SK-N-SH (cell line): ENCODE measurements around the gene RGS11. TPM values are rescaled to one million over a fixed set of nuclear protein-coding genes. Genes with fewer than 3 reads are reported as not detected.
"Not testable (repeated sequence)": the region's sequence is repeated elsewhere in the genome, so short reads cannot be mapped to it uniquely, and the experiment has no call there.

Experiments
- CTCF ChIA-PET: fragments of 300-600, 350-600 bp; formaldehyde crosslinking; extraction: SDS; loops from one replicate; lab custom pipeline; 2021; lab: Yijun Ruan, JAX
- POLR2A ChIA-PET: fragments of 350-600 bp; sonication (Branson Sonifier 250); formaldehyde crosslinking; extraction: SDS; loops from one replicate; lab custom pipeline; 2020; ENCODE audit warnings: antibody characterized with exemption, inconsistent platforms; lab: Yijun Ruan, JAX
- DNase-seq: peaks from one replicate; pipeline ENCODE4 v3.0.0; 2012
- H2AFZ ChIP-seq: fragments of 200-600 bp; sonication (generic); 2 replicates; pipeline ENCODE4 v1.8.1; 2016; ENCODE audit warnings: antibody characterized with exemption, mild to moderate bottlenecking, low read depth
- H3F3A ChIP-seq: fragments of 200-600 bp; sonication (generic); replicated peaks from 2 replicates; pipeline ENCODE3; 2016; ENCODE audit warnings: antibody characterized with exemption, mild to moderate bottlenecking; ENCODE audit not compliant: insufficient read depth
- H3K27ac ChIP-seq, 2 experiments: fragments of 200-500 bp in 1 of 2; fragments of 200-600 bp in 1 of 2; sonication (Bioruptor generic) in 1 of 2; sonication (generic), shearing (Covaris generic) in 1 of 2; 2 replicates each; pipeline versions ENCODE4 v1.5.1 to v1.6.1; 2014 to 2016; ENCODE audit warnings: low read depth in 2 of 2, inconsistent platforms in 1 of 2, low read length in 1 of 2, mild to moderate bottlenecking in 1 of 2, mixed read lengths in 1 of 2
- H3K27me3 ChIP-seq: fragments of 200-600 bp; sonication (generic), shearing (Covaris generic); 2 replicates; pipeline ENCODE4 v1.6.1; 2016; ENCODE audit warnings: mixed run types; ENCODE audit not compliant: insufficient read depth
- H3K36me3 ChIP-seq, 2 experiments: fragments of 200-500 bp in 1 of 2; fragments of 200-600 bp in 1 of 2; sonication (Bioruptor generic) in 1 of 2; sonication (generic) in 1 of 2; replicated peaks in 1 of 2; 2 replicates each; pipeline versions ENCODE3 to v1.5.1; 2014 to 2016; ENCODE audit warnings: low read length in 1 of 2, mild to moderate bottlenecking in 1 of 2; ENCODE audit not compliant: insufficient read depth in 2 of 2, control insufficient read depth in 1 of 2
- H3K4me1 ChIP-seq, 2 experiments: fragments of 200-500 bp in 1 of 2; fragments of 200-600 bp in 1 of 2; sonication (Bioruptor generic) in 1 of 2; sonication (generic), shearing (Covaris generic) in 1 of 2; 2 replicates each; pipeline versions ENCODE4 v1.5.1 to v1.6.1; 2014 to 2016; ENCODE audit warnings: low read depth in 1 of 2, low read length in 1 of 2, mixed run types in 1 of 2; ENCODE audit not compliant: insufficient read depth in 2 of 2, control insufficient read depth in 1 of 2
- H3K4me2 ChIP-seq: fragments of 200-600 bp; sonication (generic), shearing (Covaris generic); 2 replicates; pipeline ENCODE4 v1.6.1; 2017; ENCODE audit warnings: mixed run types
- H3K4me3 ChIP-seq, 2 experiments: fragments of 200-500 bp in 1 of 2; fragments of 200-600 bp in 1 of 2; sonication (Bioruptor generic) in 1 of 2; sonication (generic), shearing (Covaris generic) in 1 of 2; 2 replicates each; pipeline versions ENCODE4 v1.5.1 to v1.8.1; 2014 to 2016; ENCODE audit warnings: low read depth in 2 of 2, inconsistent platforms in 1 of 2, low read length in 1 of 2, mild to moderate bottlenecking in 1 of 2, mixed read lengths in 1 of 2, moderate library complexity in 1 of 2
- H3K79me2 ChIP-seq: fragments of 200-600 bp; sonication (generic); 2 replicates; pipeline ENCODE4 v1.8.1; 2017; ENCODE audit warnings: mild to moderate bottlenecking; ENCODE audit not compliant: insufficient read depth
- H3K9ac ChIP-seq: fragments of 200-600 bp; sonication (generic); 2 replicates; pipeline ENCODE4 v1.6.1; 2017; ENCODE audit warnings: mixed run types
- H3K9me2 ChIP-seq: fragments of 200-600 bp; sonication (generic); 2 replicates; pipeline ENCODE4 v1.6.1; 2017; ENCODE audit warnings: mixed run types
- H3K9me3 ChIP-seq: fragments of 200-600 bp; sonication (generic); 2 replicates; pipeline ENCODE4 v1.6.1; 2017; ENCODE audit warnings: mixed run types, mild to moderate bottlenecking, moderate library complexity
- H4K20me1 ChIP-seq: fragments of 200-600 bp; sonication (generic); 2 replicates; pipeline ENCODE4 v1.6.1; 2017; ENCODE audit warnings: mild to moderate bottlenecking, mixed run types; ENCODE audit not compliant: insufficient read depth
- ELF1 ChIP-seq: IDR thresholded peaks from 2 replicates; pipeline ENCODE4 v1.4.0; 2012
- GABPA ChIP-seq: IDR thresholded peaks from 2 replicates; pipeline ENCODE4 v1.4.0; 2012; ENCODE audit warnings: low read depth, mild to moderate bottlenecking
- IRF3 ChIP-seq: fragments of 150-350 bp; IDR thresholded peaks from 2 replicates; pipeline ENCODE4 v1.6.1; 2016; ENCODE audit warnings: mild to moderate bottlenecking, low read depth, low read length
- JUND ChIP-seq: IDR thresholded peaks from 2 replicates; pipeline ENCODE4 v1.4.0; 2012
- NRF1 ChIP-seq: IDR thresholded peaks from 2 replicates; pipeline ENCODE4 v1.6.1; 2012; ENCODE audit warnings: low read depth, mild to moderate bottlenecking, low read length
- RCOR1 ChIP-seq: fragments of 150-350 bp; IDR thresholded peaks from 2 replicates; pipeline ENCODE4 v1.6.1; 2017; ENCODE audit warnings: antibody characterized with exemption, low read length
- REST ChIP-seq: IDR thresholded peaks from 2 replicates; pipeline ENCODE4 v1.6.1; 2012; ENCODE audit warnings: mild to moderate bottlenecking, low read depth, low read length, moderate library complexity
- RFX5 ChIP-seq: IDR thresholded peaks from 2 replicates; pipeline ENCODE4 v1.6.1; 2012; ENCODE audit warnings: mild to moderate bottlenecking, improper control_type of control experiment, low read length
- SMC3 ChIP-seq: IDR thresholded peaks from 2 replicates; pipeline ENCODE4 v1.6.1; 2012; ENCODE audit warnings: low read depth, low read length, improper control_type of control experiment
- USF2 ChIP-seq: fragments of 150-350 bp; IDR thresholded peaks from 2 replicates; pipeline ENCODE4 v1.6.1; 2017; ENCODE audit warnings: antibody characterized with exemption, low read length, low read depth, borderline replicate concordance
- YY1 ChIP-seq: IDR thresholded peaks from 2 replicates; pipeline ENCODE4 v1.4.0; 2012; ENCODE audit warnings: low read depth, mild to moderate bottlenecking
- ZBTB33 ChIP-seq: IDR thresholded peaks from 2 replicates; pipeline ENCODE4 v1.4.0; 2012; ENCODE audit warnings: low read depth, borderline replicate concordance
- WGBS: methylation state at CpG from one replicate; pipeline ENCODE4 v1.1.6; 2017; ENCODE audit warnings: low lambda C conversion rate; 5-methylcytosine and 5-hydroxymethylcytosine counted together
- polyA plus RNA-seq, 3 experiments: library from polyadenylated mRNA; depleted of rRNA; stranded (reverse); fragments of >200 nt; gene quantifications; 2 replicates each; pipeline ENCODE4 v1.2.3, GENCODE V29; 2012

Gene RGS11
- polyA plus RNA-seq, 1 of the 3 experiments (the other 2 are of a cell fraction), result 9.8 TPM

- no peak for TF ChIP-seq SMC3
- TF ChIP-seq REST, result no peak
- no peak for TF ChIP-seq IRF3
- TF ChIP-seq RCOR1, result no peak
- TF ChIP-seq GABPA, result no peak
These were observed 16.5 kb downstream of the RGS11 start (continued) for GRCh38 chr16:259226-259625.

GRCh38 chr16:258091-258490, 17.7 kb downstream of the RGS11 start:
- DNase-seq, CTCF ChIA-PET, H3F3A ChIP-seq, H3K27me3 ChIP-seq, H3K27ac ChIP-seq, H3K9me3 ChIP-seq, H3K79me2 ChIP-seq, H3K4me3 ChIP-seq, H4K20me1 ChIP-seq, H3K9ac ChIP-seq, H3K4me2 ChIP-seq, H3K9me2 ChIP-seq, H2AFZ ChIP-seq, H3K4me1 ChIP-seq, POLR2A ChIA-PET: not testable (repeated sequence)
- 94% methylated on average over 11 of the region's 13 CpGs for WGBS
- H3K36me3 ChIP-seq, result peaks cover 11 to 44% of the 10 kb centered on the region in 2 experiments

- Histone ChIP-seq H3K36me3 (peaks cover 11 to 25% of the 10 kb centered on the region in 2 experiments), H3K9me3 (no peaks in the 10 kb centered on the region), H3F3A (no peaks in the 10 kb centered on the region), H3K9me2 (no peaks in the 10 kb centered on the region), H3K9ac (no peak overlapping the region), H2AFZ (no peak overlapping the region), H3K4me2 (no peak overlapping the region), H4K20me1 (no peaks in the 10 kb centered on the region), H3K4me3 (no peak overlapping the region), H3K27ac (no peak overlapping the region), H3K4me1 (no peaks in the 10 kb centered on the region; a peak in 1 of 4 replicates), H3K27me3 (no peaks in the 10 kb centered on the region), H3K79me2 (no peaks in the 10 kb centered on the region)
- POLR2A ChIA-PET, result no interaction called here
- no peak for DNase-seq
- CTCF ChIA-PET, result interaction anchor here (1.0 to 2.6 kb wide), 2 partner anchors 20 to 26 kb away, joined by 4 to 5 read pairs; partner anchors contain the start of gene LUC7L
- 96% methylated on average over 5 of the region's 6 CpGs for WGBS
- TF ChIP-seq RFX5 (no peak), ELF1 (no peak), USF2 (no peak), REST (no peak), ZBTB33 (no peak), NRF1 (no peak), IRF3 (no peak), JUND (no peak), YY1 (no peak), RCOR1 (no peak)
These were observed 20.6 kb downstream of the RGS11 start for GRCh38 chr16:255183-255582.
